ENCODE results near the gene SLC39A5. TPM values are rescaled to one million over a fixed set of nuclear protein-coding genes. Genes with fewer than 3 reads are reported as not detected.
A peak's percentile ranks its signal among the peaks of the same experiment; 100 is the strongest.

Gene SLC39A5
- total RNA-seq, 1 donor from 2014 or later, result not detected

GRCh38 chr12:56212361-56212760 lies 17.5 kb upstream of the SLC39A5 start:
- DNase-seq (ENCODE audit: low read depth, low spot score), result no peak

- DNase-seq (ENCODE audit: low read depth, low spot score), result no peak
Observed at GRCh38 chr12:56213878-56214277, 16.0 kb upstream of the SLC39A5 start.

- DNase-seq (ENCODE audit: low read depth, low spot score), result no peak
Observed at GRCh38 chr12:56216461-56216860, 13.4 kb upstream of the SLC39A5 start.

GRCh38 chr12:56219840-56220239 lies 10.0 kb upstream of the SLC39A5 start:
- DNase-seq (ENCODE audit: low read depth, low spot score), result no peak

- DNase-seq (ENCODE audit: low read depth, low spot score), result no peak
Observed at GRCh38 chr12:56220611-56221231, 9.1 kb upstream of the SLC39A5 start.

- no peak for DNase-seq (ENCODE audit: low read depth, low spot score)
Observed at GRCh38 chr12:56221232-56221756, 8.6 kb upstream of the SLC39A5 start.

GRCh38 chr12:56221757-56222530 lies 7.9 kb upstream of the SLC39A5 start, which contains the start of gene RNF41:
RNF41 (minus strand) TSS chr12:56221922; CDS start chr12:56214047, 7,875 bp downstream.
- DNase-seq (ENCODE audit: low read depth, low spot score), result peak; percentile 88

- DNase-seq (ENCODE audit: low read depth, low spot score), result no peak
Observed at GRCh38 chr12:56222531-56222895, 7.3 kb upstream of the SLC39A5 start.

- DNase-seq (ENCODE audit: low read depth, low spot score), result no peak
Observed at GRCh38 chr12:56223571-56224101, 6.2 kb upstream of the SLC39A5 start.

- peak; percentile 92 for DNase-seq (ENCODE audit: low read depth, low spot score)
Observed at GRCh38 chr12:56224102-56224701, 5.6 kb upstream of the SLC39A5 start, which contains the start of gene NABP2. NABP2 (plus strand) TSS chr12:56224342; CDS start chr12:56224857, 515 bp downstream.

- no peak for DNase-seq (ENCODE audit: low read depth, low spot score)
Observed at GRCh38 chr12:56224954-56225353, 4.9 kb upstream of the SLC39A5 start.

GRCh38 chr12:56229082-56229481 lies 769 bp upstream of the SLC39A5 start:
- no peak for DNase-seq (ENCODE audit: low read depth, low spot score)

GRCh38 chr12:56230432-56231183 lies 757 bp downstream of the SLC39A5 start:
- DNase-seq (ENCODE audit: low read depth, low spot score), result no peak

- no peak for DNase-seq (ENCODE audit: low read depth, low spot score)
Observed at GRCh38 chr12:56231184-56231582, 1.3 kb downstream of the SLC39A5 start.

GRCh38 chr12:56234746-56235436 lies 5.0 kb downstream of the SLC39A5 start:
- no peak for DNase-seq (ENCODE audit: low read depth, low spot score)

GRCh38 chr12:56236091-56236490 lies 6.2 kb downstream of the SLC39A5 start:
- no peak for DNase-seq (ENCODE audit: low read depth, low spot score)

GRCh38 chr12:56236985-56237384 lies 7.1 kb downstream of the SLC39A5 start:
- no peak for DNase-seq (ENCODE audit: low read depth, low spot score)

GRCh38 chr12:56237552-56237951 lies 7.7 kb downstream of the SLC39A5 start:
- no peak for DNase-seq (ENCODE audit: low read depth, low spot score)

- no peak for DNase-seq (ENCODE audit: low read depth, low spot score)
Observed at GRCh38 chr12:56241424-56242303, 11.8 kb downstream of the SLC39A5 start.

- DNase-seq (ENCODE audit: low read depth, low spot score), result no peak
Observed at GRCh38 chr12:56242986-56243385, 13.1 kb downstream of the SLC39A5 start.
